GM12878 (cell line): Measurements from ENCODE around the gene MEGF6. TPM values are rescaled to one million over a fixed set of nuclear protein-coding genes. Genes with fewer than 3 reads are reported as not detected.

ENCODE experiments used
- ATAC-seq: fragments of 200-7000 bp; cut with Tn5 transposase; 3 replicates; pipeline ENCODE4 v1.9.1; 2020; ENCODE audit warnings: mild to moderate bottlenecking, moderate library complexity
- BruUV-seq: library from RNA; stranded (reverse); fragments of 400-500 nt; replicated peaks from 2 replicates; lab custom pipeline; 2021; lab: Mats Ljungman, UMichigan
- CTCF ChIA-PET: fragments of 300-600 bp; sonication (Branson Sonifier 250); formaldehyde crosslinking; extraction: SDS; loops from one replicate; lab custom pipeline; 2021; ENCODE audit warnings: inconsistent platforms; lab: Yijun Ruan, JAX
- POLR2A ChIA-PET: fragments of 350-600 bp; formaldehyde crosslinking; extraction: SDS; loops from one replicate; lab custom pipeline; 2021; ENCODE audit warnings: inconsistent platforms; lab: Charles Lee
- RAD21 ChIA-PET: fragments of 300-600 bp; sonication (Branson Sonifier 250); formaldehyde crosslinking; loops from one replicate; lab custom pipeline; 2023; ENCODE audit warnings: antibody characterized with exemption; ENCODE audit not compliant: unreplicated experiment; lab: Charles Lee
- SMC1A ChIA-PET: fragments of 300-600 bp; sonication (Branson Sonifier 250); formaldehyde crosslinking; loops from one replicate; lab custom pipeline; 2023; ENCODE audit not compliant: unreplicated experiment, uncharacterized antibody; lab: Charles Lee
- DNase-seq: peaks from one replicate; pipeline ENCODE4 v3.0.0-alpha.2; 2011; ENCODE audit warnings: low read depth, low spot score
- FAIRE-seq: peaks from 3 replicates; lab custom pipeline; 2011; peaks lifted over from hg19 to GRCh38; lab: Jason Lieb, UNC
- H2AFZ ChIP-seq: 2 replicates; pipeline ENCODE4 v1.6.0; 2011; ENCODE audit warnings: low read depth, low read length, control low read depth; ENCODE audit not compliant: control insufficient read depth
- H3K27ac ChIP-seq: 2 replicates; pipeline ENCODE4 v1.5.1; 2011; ENCODE audit warnings: control low read depth; ENCODE audit not compliant: control insufficient read depth, insufficient read depth
- H3K27me3 ChIP-seq, 2 experiments: replicated peaks in 1 of 2; 2 replicates each; pipeline versions ENCODE4 v1.6.0 to v1.6.1; 2011; ENCODE audit warnings: low read length in 1 of 2; ENCODE audit not compliant: control insufficient read depth in 2 of 2, insufficient read depth in 2 of 2
- H3K36me3 ChIP-seq, 2 experiments: 2 replicates each; pipeline ENCODE4 v1.5.1; 2011; ENCODE audit warnings: low read length in 1 of 2; ENCODE audit not compliant: control insufficient read depth in 2 of 2, insufficient read depth in 2 of 2
- H3K4me1 ChIP-seq: 2 replicates; pipeline ENCODE4 v1.6.1; 2011; ENCODE audit warnings: mild to moderate bottlenecking, low read length, moderate library complexity, mixed read lengths; ENCODE audit not compliant: control insufficient read depth, insufficient read depth
- H3K4me2 ChIP-seq: 2 replicates; pipeline ENCODE4 v1.6.0; 2011; ENCODE audit warnings: control low read depth; ENCODE audit not compliant: control insufficient read depth, insufficient read depth
- H3K4me3 ChIP-seq: fragments of 200-600 bp; sonication (generic); 2 replicates; pipeline ENCODE4 v1.5.1; 2016
- H3K79me2 ChIP-seq: 2 replicates; pipeline ENCODE4 v1.6.0; 2011; ENCODE audit warnings: low read length; ENCODE audit not compliant: control insufficient read depth, insufficient read depth
- H3K9ac ChIP-seq: 2 replicates; pipeline ENCODE4 v1.8.0; 2011; ENCODE audit warnings: low read length, control low read depth, mixed read lengths; ENCODE audit not compliant: control insufficient read depth, insufficient read depth
- H3K9me3 ChIP-seq: replicated peaks from 3 replicates; pipeline ENCODE4 v1.5.1; 2011; ENCODE audit warnings: mild to moderate bottlenecking, low read length; ENCODE audit not compliant: control insufficient read depth, insufficient read depth
- H4K20me1 ChIP-seq: 2 replicates; pipeline ENCODE4 v1.6.0; 2011; ENCODE audit not compliant: control insufficient read depth, insufficient read depth
- BACH1 ChIP-seq: fragments of 450-650 bp; IDR thresholded peaks from 2 replicates; pipeline ENCODE4 v1.6.1; 2017; ENCODE audit warnings: mild to moderate bottlenecking, borderline replicate concordance
- CBFB ChIP-seq: IDR thresholded peaks from 2 replicates; pipeline ENCODE4 v1.6.1; 2016; ENCODE audit warnings: antibody characterized with exemption, low read depth
- FOS ChIP-seq: IDR thresholded peaks from 3 replicates; pipeline ENCODE4 v1.6.1; 2011; ENCODE audit warnings: borderline replicate concordance; ENCODE audit not compliant: insufficient read length; ENCODE audit errors: extremely low read depth
- HSF1 ChIP-seq: fragments of 150-350 bp; IDR thresholded peaks from 2 replicates; pipeline ENCODE4 v1.6.1; 2014; ENCODE audit warnings: mild to moderate bottlenecking, low read depth, low read length
- KLF5 ChIP-seq: fragments of 450-650 bp; IDR thresholded peaks from 2 replicates; pipeline ENCODE4 v1.6.1; 2014; ENCODE audit warnings: mild to moderate bottlenecking; ENCODE audit not compliant: partially characterized antibody
- RELB ChIP-seq: fragments of 450-650 bp; IDR thresholded peaks from 2 replicates; pipeline ENCODE4 v1.6.1; 2017; ENCODE audit warnings: low read depth, mild to moderate bottlenecking, moderate library complexity
- SPI1 ChIP-seq: IDR thresholded peaks from 2 replicates; pipeline ENCODE4 v1.6.1; 2011; ENCODE audit warnings: low read depth, mild to moderate bottlenecking, low read length, moderate library complexity, borderline replicate concordance; ENCODE audit not compliant: insufficient read depth
- STAT3 ChIP-seq: IDR thresholded peaks from 2 replicates; pipeline ENCODE4 v1.6.1; 2011; ENCODE audit warnings: low read depth, low read length, improper control_type of control experiment
- SUZ12 ChIP-seq: fragments of 200-600 bp; sonication (generic); IDR thresholded peaks from one replicate; pipeline ENCODE4 v1.6.1; 2018; ENCODE audit warnings: antibody characterized with exemption, mild to moderate bottlenecking; ENCODE audit not compliant: unreplicated experiment
- TBL1XR1 ChIP-seq: IDR thresholded peaks from 2 replicates; pipeline ENCODE4 v1.6.1; 2012; ENCODE audit warnings: low read depth, low read length, improper control_type of control experiment
- USF1 ChIP-seq: IDR thresholded peaks from 2 replicates; pipeline ENCODE4 v1.6.1; 2011; ENCODE audit warnings: borderline replicate concordance, low read depth, mild to moderate bottlenecking, moderate library complexity, mixed read lengths, low read length; ENCODE audit not compliant: insufficient read depth; ENCODE audit errors: extremely low read length
- WGBS: methylation state at CpG from one replicate; pipeline ENCODE4 v1.1.6; 2016; ENCODE audit warnings: low lambda C conversion rate; ENCODE audit not compliant: insufficient replicate concordance, insufficient coverage; ENCODE audit errors: missing lambda C conversion rate; 5-methylcytosine and 5-hydroxymethylcytosine counted together
- in situ Hi-C: fragments of 300-500 bp; cut with MboI; formaldehyde crosslinking; loops from 9 replicates; pipeline ENCODE4 v1.14.3; 2018; ENCODE audit warnings: mixed read lengths
- intact Hi-C: fragments of 100-400 bp; cut with micrococcal nuclease; formaldehyde crosslinking; loops from one replicate; pipeline ENCODE4 v1.14.2; 2022; ENCODE audit not compliant: unreplicated experiment
- polyA plus RNA-seq, 11 experiments: library from polyadenylated mRNA; depleted of rRNA in 4 of 11; unstranded in 6 of 11; stranded (reverse) in 5 of 11; fragments of >200 nt; fragmentation: Nextera tagmentation in 4 of 11; fragmentation: Illumina TruSeq in 1 of 11; extraction: Ambion mirVana in 4 of 11; extraction: Trizol in 1 of 11; gene quantifications; 1 replicate in 1 of 11; 2 replicates in 10 of 11; pipeline versions ENCODE4 v1.2.1 to v1.2.3, GENCODE V29; 2011 to 2016; ENCODE audit warnings: inconsistent platforms in 2 of 11, missing spikeins in 2 of 11, low read depth in 1 of 11
- total RNA-seq, 4 experiments: library from RNA; depleted of rRNA in 3 of 4; stranded (reverse); fragments of >200 nt in 3 of 4; fragmentation: Illumina TruSeq in 1 of 4; extraction: Trizol in 1 of 4; gene quantifications; 2 replicates each; pipeline versions ENCODE4 v1.2.1 to v1.2.3, GENCODE V29; 2013 to 2021

The MEGF6 gene
- total and polyA plus RNA-seq, 10 of the 15 experiments (the other 5 are each of a cell fraction or from before 2014, with no cell fraction given): 0.03 to 0.41 TPM; not detected in 8

- Histone ChIP-seq H3K9ac (no peak overlapping the region), H3K4me2 (no peak overlapping the region), H3K27me3 (peaks cover 0 to 1% of the 10 kb centered on the region in 2 experiments; a peak in 3 of 4 replicates), H3K4me1 (0 out of 2 replicates have a peak, but pooled peaks cover 4% of the 10 kb centered on the region), H3K4me3 (no peak overlapping the region), H3K27ac (no peak overlapping the region), H3K36me3 (no peaks in the 10 kb centered on the region), H2AFZ (no peak overlapping the region), H4K20me1 (no peaks in the 10 kb centered on the region), H3K79me2 (no peaks in the 10 kb centered on the region), H3K9me3 (no peaks in the 10 kb centered on the region)
- SMC1A ChIA-PET: no interaction called here
- DNase-seq: no peak
- CTCF ChIA-PET: no interaction called here
- POLR2A ChIA-PET: no interaction called here
- no peak for TF ChIP-seq USF1
- no peak for TF ChIP-seq TBL1XR1
- TF ChIP-seq FOS: no peak
- TF ChIP-seq SPI1: peak; percentile 15; the same call in 1 of the 2 replicates
- intact Hi-C loops: no loop called here
- in situ Hi-C loops: no loop called here
- no peak for FAIRE-seq
- 25% methylated on average over 27 of the region's 29 CpGs for WGBS
- BruUV-seq: no TSS peak
- RAD21 ChIA-PET: interaction anchor here (1.5 kb wide), 1 partner anchor 22 kb away, joined by 3 read pairs; no protein-coding TSS in a partner anchor
- ATAC-seq: no peak
Measured at GRCh38 chr1:3596663-3597598, 14.4 kb downstream of the MEGF6 start.

GRCh38 chr1:3595949-3596348 lies 15.4 kb downstream of the MEGF6 start:
- ATAC-seq: no peak
- in situ Hi-C loops (no loop called here), intact Hi-C loops (no loop called here)
- POLR2A ChIA-PET: no interaction called here
- H3K9ac ChIP-seq: no peak overlapping the region
- no peak overlapping the region for H3K4me3 ChIP-seq
- peaks cover 0 to 1% of the 10 kb centered on the region in 2 experiments; a peak in 3 of 4 replicates for H3K27me3 ChIP-seq
- WGBS: 41% methylated on average over 7 of the region's 7 CpGs
- CTCF ChIA-PET: no interaction called here
- H4K20me1 ChIP-seq: no peaks in the 10 kb centered on the region
- no peak overlapping the region for H3K4me2 ChIP-seq
- TF ChIP-seq BACH1 (no peak), RELB (no peak), KLF5 (no peak), HSF1 (no peak), STAT3 (no peak), SUZ12 (no peak), CBFB (no peak)
- RAD21 ChIA-PET: no interaction called here
- H3K27ac ChIP-seq: no peak overlapping the region
- BruUV-seq: no TSS peak
- no peak for DNase-seq
- no peaks in the 10 kb centered on the region for H3K36me3 ChIP-seq
- 0 out of 2 replicates have a peak, but pooled peaks cover 4% of the 10 kb centered on the region for H3K4me1 ChIP-seq
- H3K79me2 ChIP-seq: no peaks in the 10 kb centered on the region
- no peak for FAIRE-seq
- no peaks in the 10 kb centered on the region for H3K9me3 ChIP-seq
- SMC1A ChIA-PET: no interaction called here
- H2AFZ ChIP-seq: no peak overlapping the region
